Measurements from ENCODE around the gene CAMTA1.

The CAMTA1 gene

GRCh38 chr1:7727809-7728471 is 942.7 kb downstream of the CAMTA1 start:
- no peak for TF ChIP-seq CTCF (IDR thresholded peaks at IDR 0.05; ENCODE audit: low read depth, low read length)
- no peak overlapping the region for H3K4me3 ChIP-seq (ENCODE audit: low read depth, low read length)

- H3K4me3 ChIP-seq (ENCODE audit: low read depth, low read length): no peak overlapping the region
- TF ChIP-seq CTCF (IDR thresholded peaks at IDR 0.05; ENCODE audit: low read depth, low read length): no peak
These were observed 944.5 kb downstream of the CAMTA1 start for GRCh38 chr1:7729761-7730160.

- H3K4me3 ChIP-seq (ENCODE audit: low read depth, low read length): no peak overlapping the region
- TF ChIP-seq CTCF (IDR thresholded peaks at IDR 0.05; ENCODE audit: low read depth, low read length): no peak
These were observed 947.1 kb downstream of the CAMTA1 start for GRCh38 chr1:7732331-7732730.

- TF ChIP-seq CTCF (IDR thresholded peaks at IDR 0.05; ENCODE audit: low read depth, low read length): no peak
These were observed 948.0 kb downstream of the CAMTA1 start for GRCh38 chr1:7733276-7733675.

GRCh38 chr1:7738044-7738443 is 952.8 kb downstream of the CAMTA1 start:
- no peak for TF ChIP-seq CTCF (IDR thresholded peaks at IDR 0.05; ENCODE audit: low read depth, low read length)
- no peak overlapping the region for H3K4me3 ChIP-seq (ENCODE audit: low read depth, low read length)

More at GRCh38 chr1:7733276-7733675, 948.0 kb downstream of the CAMTA1 start:
- H3K4me3 ChIP-seq (ENCODE audit: low read depth, low read length): no peak overlapping the region

- no peak for TF ChIP-seq CTCF (IDR thresholded peaks at IDR 0.05; ENCODE audit: low read depth, low read length)
- H3K4me3 ChIP-seq (ENCODE audit: low read depth, low read length): no peak overlapping the region
These were observed 958.1 kb downstream of the CAMTA1 start for GRCh38 chr1:7743346-7743745.

GRCh38 chr1:7744882-7745281 is 959.6 kb downstream of the CAMTA1 start:
- H3K4me3 ChIP-seq (ENCODE audit: low read depth, low read length): no peak overlapping the region
- TF ChIP-seq CTCF (IDR thresholded peaks at IDR 0.05; ENCODE audit: low read depth, low read length): no peak

Measured in WI38 (cell line).